HepG2 (cell line): ENCODE measurements around the gene STXBP4. TPM values are rescaled to one million over a fixed set of nuclear protein-coding genes. Genes with fewer than 3 reads are reported as not detected.

ENCODE experiments used
- HNRNPLL ChIP-seq: fragments of 200-400 bp; formaldehyde crosslinking; IDR thresholded peaks from 2 replicates; pipeline ENCODE4 v1.6.1; 2017; ENCODE audit warnings: mild to moderate bottlenecking, low read depth, low read length; ENCODE audit not compliant: poor library complexity, severe bottlenecking
- ISL2 ChIP-seq: sonication (generic); formaldehyde crosslinking; IDR thresholded peaks from 2 replicates; pipeline ENCODE4 v1.5.0; 2020; ENCODE audit warnings: missing genetic modification reagents
- MTA3 ChIP-seq: sonication (generic); formaldehyde crosslinking; IDR thresholded peaks from 2 replicates; pipeline ENCODE4 v1.4.0; 2020; ENCODE audit warnings: missing genetic modification reagents
- SNAI1 ChIP-seq: sonication (generic); formaldehyde crosslinking; IDR thresholded peaks from 2 replicates; pipeline ENCODE4 v1.5.0; 2020; ENCODE audit warnings: mild to moderate bottlenecking, missing genetic modification reagents, borderline replicate concordance
- SP5 ChIP-seq: IDR thresholded peaks from 2 replicates; pipeline ENCODE4 v1.6.1; 2016; ENCODE audit warnings: low read depth, borderline replicate concordance
- ZBTB7A ChIP-seq: sonication (generic); formaldehyde crosslinking; IDR thresholded peaks from 2 replicates; pipeline ENCODE4 v1.8.0; 2022; ENCODE audit warnings: mild to moderate bottlenecking, missing genetic modification reagents
- ZNF883 ChIP-seq: sonication (generic); formaldehyde crosslinking; IDR thresholded peaks from 2 replicates; pipeline ENCODE4 v1.5.1; 2020; ENCODE audit warnings: mild to moderate bottlenecking, missing genetic modification reagents; ENCODE audit errors: not compliant biosample characterization
- polyA plus RNA-seq, 8 experiments: library from polyadenylated mRNA; depleted of rRNA in 3 of 8; stranded (reverse) in 7 of 8; unstranded in 1 of 8; fragments of >200 nt; fragmentation: Illumina TruSeq in 4 of 8; extraction: Trizol in 4 of 8; gene quantifications; 2 replicates each; pipeline versions ENCODE4 v1.2.1 to v1.2.3, GENCODE V29; 2011 to 2016; ENCODE audit warnings: low read depth in 4 of 8, missing spikeins in 1 of 8, mixed read lengths in 1 of 8; ENCODE audit not compliant: insufficient read depth in 1 of 8
- total RNA-seq, 5 experiments: library from RNA; depleted of rRNA; stranded (reverse); fragments of >200 nt; fragmentation: Illumina TruSeq; extraction: Trizol; gene quantifications; 2 replicates each; pipeline ENCODE4 v1.2.3, GENCODE V29; 2016; ENCODE audit warnings: low read depth in 1 of 5
- TF ChIP-seq, protein P1 (sequence below): sonication (generic); formaldehyde crosslinking; IDR thresholded peaks from 2 replicates; pipeline ENCODE4 v1.4.0; 2020; ENCODE audit warnings: missing genetic modification reagents
- TF ChIP-seq, protein P2 (sequence below): sonication (generic); formaldehyde crosslinking; IDR thresholded peaks from 2 replicates; pipeline ENCODE4 v1.5.1; 2020; ENCODE audit warnings: missing genetic modification reagents, mild to moderate bottlenecking, borderline replicate concordance
- TF ChIP-seq, protein P3 (sequence below): sonication (generic); formaldehyde crosslinking; IDR thresholded peaks from one replicate; pipeline ENCODE4 v1.5.1; 2020; ENCODE audit warnings: mild to moderate bottlenecking, missing genetic modification reagents; ENCODE audit errors: not compliant biosample characterization
- TF ChIP-seq, protein P4 (sequence below): sonication (generic); formaldehyde crosslinking; IDR thresholded peaks from 2 replicates; pipeline ENCODE4 v1.5.0; 2020; ENCODE audit warnings: missing genetic modification reagents

Gene STXBP4
- total and polyA plus RNA-seq, 2 of the 13 experiments (the other 11 are each of a cell fraction or from before 2014, with no cell fraction given), result 8.5 to 36.1 TPM

DNA sequence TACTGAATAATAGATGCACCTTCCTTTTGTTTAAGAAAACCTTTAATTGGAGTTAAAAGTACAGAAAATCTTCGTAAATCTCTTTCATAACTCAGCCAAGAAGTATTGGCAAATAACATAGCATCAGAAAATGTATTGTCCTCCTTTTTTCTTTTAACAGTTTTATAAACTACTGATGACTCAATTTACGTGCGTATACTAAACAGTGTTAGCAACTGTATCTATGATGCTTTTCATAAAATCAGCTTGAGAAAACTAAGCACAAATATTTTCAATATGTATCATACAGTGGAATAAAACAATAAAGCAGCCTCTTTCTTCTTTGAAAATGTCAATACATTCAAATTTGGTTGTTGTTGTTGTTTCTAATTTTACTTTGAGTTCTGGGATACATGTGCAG is 88.6 kb downstream of the STXBP4 start (continued):
- TF ChIP-seq, protein P1, sequence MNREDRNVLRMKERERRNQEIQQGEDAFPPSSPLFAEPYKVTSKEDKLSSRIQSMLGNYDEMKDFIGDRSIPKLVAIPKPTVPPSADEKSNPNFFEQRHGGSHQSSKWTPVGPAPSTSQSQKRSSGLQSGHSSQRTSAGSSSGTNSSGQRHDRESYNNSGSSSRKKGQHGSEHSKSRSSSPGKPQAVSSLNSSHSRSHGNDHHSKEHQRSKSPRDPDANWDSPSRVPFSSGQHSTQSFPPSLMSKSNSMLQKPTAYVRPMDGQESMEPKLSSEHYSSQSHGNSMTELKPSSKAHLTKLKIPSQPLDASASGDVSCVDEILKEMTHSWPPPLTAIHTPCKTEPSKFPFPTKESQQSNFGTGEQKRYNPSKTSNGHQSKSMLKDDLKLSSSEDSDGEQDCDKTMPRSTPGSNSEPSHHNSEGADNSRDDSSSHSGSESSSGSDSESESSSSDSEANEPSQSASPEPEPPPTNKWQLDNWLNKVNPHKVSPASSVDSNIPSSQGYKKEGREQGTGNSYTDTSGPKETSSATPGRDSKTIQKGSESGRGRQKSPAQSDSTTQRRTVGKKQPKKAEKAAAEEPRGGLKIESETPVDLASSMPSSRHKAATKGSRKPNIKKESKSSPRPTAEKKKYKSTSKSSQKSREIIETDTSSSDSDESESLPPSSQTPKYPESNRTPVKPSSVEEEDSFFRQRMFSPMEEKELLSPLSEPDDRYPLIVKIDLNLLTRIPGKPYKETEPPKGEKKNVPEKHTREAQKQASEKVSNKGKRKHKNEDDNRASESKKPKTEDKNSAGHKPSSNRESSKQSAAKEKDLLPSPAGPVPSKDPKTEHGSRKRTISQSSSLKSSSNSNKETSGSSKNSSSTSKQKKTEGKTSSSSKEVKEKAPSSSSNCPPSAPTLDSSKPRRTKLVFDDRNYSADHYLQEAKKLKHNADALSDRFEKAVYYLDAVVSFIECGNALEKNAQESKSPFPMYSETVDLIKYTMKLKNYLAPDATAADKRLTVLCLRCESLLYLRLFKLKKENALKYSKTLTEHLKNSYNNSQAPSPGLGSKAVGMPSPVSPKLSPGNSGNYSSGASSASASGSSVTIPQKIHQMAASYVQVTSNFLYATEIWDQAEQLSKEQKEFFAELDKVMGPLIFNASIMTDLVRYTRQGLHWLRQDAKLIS (CRISPR knock-in tag), result no peak
- TF ChIP-seq, protein P2, sequence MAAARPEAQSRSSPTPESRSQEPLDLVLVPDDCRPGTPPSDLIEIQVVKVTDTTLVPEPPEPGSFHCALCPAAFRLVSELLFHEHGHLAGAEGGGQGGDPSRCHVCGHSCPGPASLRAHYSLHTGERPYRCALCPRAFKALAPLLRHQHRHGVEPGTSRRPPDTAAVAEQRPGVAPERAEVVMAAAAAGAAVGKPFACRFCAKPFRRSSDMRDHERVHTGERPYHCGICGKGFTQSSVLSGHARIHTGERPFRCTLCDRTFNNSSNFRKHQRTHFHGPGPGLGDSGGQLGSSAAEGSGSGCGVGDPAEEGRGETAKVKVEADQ (CRISPR knock-in tag), result no peak
- TF ChIP-seq SP5 (CRISPR knock-in tag) (no peak), ZNF883 (CRISPR knock-in tag) (no peak), ZBTB7A (CRISPR knock-in tag) (no peak), ISL2 (no peak), HNRNPLL (no peak), MTA3 (CRISPR knock-in tag) (no peak), SNAI1 (no peak)
- TF ChIP-seq, protein P3, sequence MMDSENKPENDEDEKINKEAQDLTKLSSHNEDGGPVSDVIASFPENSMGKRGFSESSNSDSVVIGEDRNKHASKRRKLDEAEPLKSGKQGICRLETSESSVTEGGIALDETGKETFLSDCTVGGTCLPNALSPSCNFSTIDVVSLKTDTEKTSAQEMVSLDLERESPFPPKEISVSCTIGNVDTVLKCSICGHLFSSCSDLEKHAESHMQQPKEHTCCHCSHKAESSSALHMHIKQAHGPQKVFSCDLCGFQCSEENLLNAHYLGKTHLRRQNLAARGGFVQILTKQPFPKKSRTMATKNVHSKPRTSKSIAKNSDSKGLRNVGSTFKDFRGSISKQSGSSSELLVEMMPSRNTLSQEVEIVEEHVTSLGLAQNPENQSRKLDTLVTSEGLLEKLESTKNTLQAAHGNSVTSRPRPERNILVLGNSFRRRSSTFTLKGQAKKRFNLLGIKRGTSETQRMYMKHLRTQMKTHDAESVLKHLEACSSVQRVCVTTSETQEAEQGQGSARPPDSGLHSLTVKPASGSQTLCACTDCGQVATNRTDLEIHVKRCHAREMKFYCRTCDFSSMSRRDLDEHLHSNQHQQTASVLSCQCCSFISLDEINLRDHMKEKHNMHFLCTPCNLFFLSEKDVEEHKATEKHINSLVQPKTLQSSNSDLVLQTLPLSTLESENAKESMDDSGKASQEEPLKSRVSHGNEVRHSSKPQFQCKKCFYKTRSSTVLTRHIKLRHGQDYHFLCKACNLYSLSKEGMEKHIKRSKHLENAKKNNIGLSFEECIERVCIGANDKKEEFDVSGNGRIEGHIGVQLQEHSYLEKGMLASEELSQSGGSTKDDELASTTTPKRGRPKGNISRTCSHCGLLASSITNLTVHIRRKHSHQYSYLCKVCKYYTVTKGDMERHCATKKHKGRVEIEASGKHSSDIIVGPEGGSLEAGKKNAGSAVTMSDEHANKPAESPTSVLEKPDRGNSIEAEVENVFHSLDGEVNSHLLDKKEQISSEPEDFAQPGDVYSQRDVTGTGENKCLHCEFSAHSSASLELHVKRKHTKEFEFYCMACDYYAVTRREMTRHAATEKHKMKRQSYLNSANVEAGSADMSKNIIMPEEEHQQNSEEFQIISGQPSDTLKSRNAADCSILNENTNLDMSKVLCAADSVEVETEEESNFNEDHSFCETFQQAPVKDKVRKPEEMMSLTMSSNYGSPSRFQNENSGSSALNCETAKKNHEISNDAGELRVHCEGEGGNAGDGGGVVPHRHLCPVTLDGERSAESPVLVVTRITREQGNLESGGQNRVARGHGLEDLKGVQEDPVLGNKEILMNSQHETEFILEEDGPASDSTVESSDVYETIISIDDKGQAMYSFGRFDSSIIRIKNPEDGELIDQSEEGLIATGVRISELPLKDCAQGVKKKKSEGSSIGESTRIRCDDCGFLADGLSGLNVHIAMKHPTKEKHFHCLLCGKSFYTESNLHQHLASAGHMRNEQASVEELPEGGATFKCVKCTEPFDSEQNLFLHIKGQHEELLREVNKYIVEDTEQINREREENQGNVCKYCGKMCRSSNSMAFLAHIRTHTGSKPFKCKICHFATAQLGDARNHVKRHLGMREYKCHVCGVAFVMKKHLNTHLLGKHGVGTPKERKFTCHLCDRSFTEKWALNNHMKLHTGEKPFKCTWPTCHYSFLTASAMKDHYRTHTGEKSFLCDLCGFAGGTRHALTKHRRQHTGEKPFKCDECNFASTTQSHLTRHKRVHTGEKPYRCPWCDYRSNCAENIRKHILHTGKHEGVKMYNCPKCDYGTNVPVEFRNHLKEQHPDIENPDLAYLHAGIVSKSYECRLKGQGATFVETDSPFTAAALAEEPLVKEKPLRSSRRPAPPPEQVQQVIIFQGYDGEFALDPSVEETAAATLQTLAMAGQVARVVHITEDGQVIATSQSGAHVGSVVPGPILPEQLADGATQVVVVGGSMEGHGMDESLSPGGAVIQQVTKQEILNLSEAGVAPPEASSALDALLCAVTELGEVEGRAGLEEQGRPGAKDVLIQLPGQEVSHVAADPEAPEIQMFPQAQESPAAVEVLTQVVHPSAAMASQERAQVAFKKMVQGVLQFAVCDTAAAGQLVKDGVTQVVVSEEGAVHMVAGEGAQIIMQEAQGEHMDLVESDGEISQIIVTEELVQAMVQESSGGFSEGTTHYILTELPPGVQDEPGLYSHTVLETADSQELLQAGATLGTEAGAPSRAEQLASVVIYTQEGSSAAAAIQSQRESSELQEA, result no peak
- TF ChIP-seq, protein P4, sequence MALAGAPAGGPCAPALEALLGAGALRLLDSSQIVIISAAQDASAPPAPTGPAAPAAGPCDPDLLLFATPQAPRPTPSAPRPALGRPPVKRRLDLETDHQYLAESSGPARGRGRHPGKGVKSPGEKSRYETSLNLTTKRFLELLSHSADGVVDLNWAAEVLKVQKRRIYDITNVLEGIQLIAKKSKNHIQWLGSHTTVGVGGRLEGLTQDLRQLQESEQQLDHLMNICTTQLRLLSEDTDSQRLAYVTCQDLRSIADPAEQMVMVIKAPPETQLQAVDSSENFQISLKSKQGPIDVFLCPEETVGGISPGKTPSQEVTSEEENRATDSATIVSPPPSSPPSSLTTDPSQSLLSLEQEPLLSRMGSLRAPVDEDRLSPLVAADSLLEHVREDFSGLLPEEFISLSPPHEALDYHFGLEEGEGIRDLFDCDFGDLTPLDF, result no peak
